IPS-18a (cell line): ENCODE data around the gene SLC8A2.

Experiments
- H3K27ac ChIP-seq: one replicate; pipeline ENCODE4 v1.5.1; 2013; ENCODE audit warnings: low read length
- H3K27me3 ChIP-seq: one replicate; pipeline ENCODE4 v1.6.1; 2013; ENCODE audit warnings: mild to moderate bottlenecking, low read length; ENCODE audit not compliant: control insufficient read depth, insufficient read depth
- H3K36me3 ChIP-seq: one replicate; pipeline ENCODE4 v1.6.1; 2013; ENCODE audit warnings: low read depth, low read length; ENCODE audit not compliant: control insufficient read depth
- H3K4me1 ChIP-seq: one replicate; pipeline ENCODE4 v1.6.1; 2013; ENCODE audit warnings: low read depth, low read length; ENCODE audit not compliant: control insufficient read depth
- H3K4me3 ChIP-seq: one replicate; pipeline ENCODE4 v1.5.1; 2013; ENCODE audit warnings: low read length
- H3K9ac ChIP-seq: one replicate; pipeline ENCODE4 v1.6.1; 2013; ENCODE audit warnings: mild to moderate bottlenecking, low read length, moderate library complexity
- H3K9me3 ChIP-seq: one replicate; pipeline ENCODE4 v1.6.1; 2013; ENCODE audit warnings: low read depth, low read length; ENCODE audit not compliant: control insufficient read depth

Gene SLC8A2

DNA sequence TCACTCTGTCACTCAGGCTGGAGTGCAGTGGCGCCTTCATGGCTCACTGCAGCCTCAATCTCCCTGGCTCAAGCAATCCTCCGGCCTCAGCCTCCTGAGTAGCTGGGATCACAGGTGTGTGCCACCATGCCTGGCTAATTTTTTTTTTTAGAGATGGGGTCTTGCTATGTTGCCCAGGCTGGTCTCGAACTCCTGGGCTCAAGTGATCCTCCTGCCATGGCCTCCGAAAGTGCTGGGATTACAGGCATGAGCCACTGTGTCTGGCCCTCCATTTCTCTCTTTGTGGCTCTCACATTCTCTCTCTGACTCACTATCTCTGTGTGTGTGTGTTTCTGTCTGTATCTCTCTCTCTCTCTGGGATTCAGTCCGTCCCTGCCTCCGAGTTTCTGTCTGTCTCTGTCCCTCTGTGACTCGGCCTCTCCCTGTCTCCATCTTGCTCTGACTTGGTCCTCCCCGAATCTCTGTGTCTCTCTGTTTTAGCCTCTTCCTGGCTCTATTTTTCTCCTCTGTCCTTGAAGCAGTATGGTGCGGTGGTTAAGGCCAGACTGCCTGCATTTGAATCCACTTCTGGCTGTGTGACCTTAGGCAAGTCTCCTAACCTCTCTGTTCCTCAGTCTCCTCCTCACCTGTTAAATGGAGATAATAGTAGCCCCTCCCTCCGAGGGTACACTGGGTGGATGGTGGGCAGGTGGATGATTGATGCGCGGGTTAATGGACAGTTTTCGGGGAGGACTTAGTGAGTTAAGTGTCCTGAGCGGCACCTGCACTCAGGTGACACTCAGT is 63.3 kb downstream of the SLC8A2 start:
- no peak overlapping the region for H3K9ac ChIP-seq

DNA sequence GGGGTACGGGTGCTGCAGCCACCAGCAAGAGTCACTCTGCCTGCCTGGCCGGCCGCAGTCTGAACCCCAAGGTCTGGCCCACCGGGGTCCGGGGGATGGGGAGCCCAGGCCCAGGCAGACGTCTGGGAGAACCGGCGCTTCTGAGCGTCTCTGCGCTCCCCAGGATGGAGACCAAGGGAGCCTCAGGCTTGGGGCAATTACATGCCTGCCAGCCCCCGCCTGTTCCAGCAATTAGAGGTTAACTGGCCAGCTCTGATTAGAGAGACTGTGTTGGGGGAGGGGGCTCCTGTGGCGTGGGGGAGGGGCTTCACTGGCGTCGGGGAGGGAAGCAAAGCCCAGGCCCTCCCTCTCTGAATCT is 64.3 kb downstream of the SLC8A2 start:
- no peak overlapping the region for H3K9ac ChIP-seq
- no peaks in the 10 kb centered on the region for H3K9me3 ChIP-seq
- H3K36me3 ChIP-seq = no peaks in the 10 kb centered on the region
- no peaks in the 10 kb centered on the region for H3K27me3 ChIP-seq
- H3K27ac ChIP-seq = no peak overlapping the region
- no peaks in the 10 kb centered on the region for H3K4me1 ChIP-seq
- peak overlapping the region; percentile 69 for H3K4me3 ChIP-seq

More for the DNA sequence above, 63.3 kb downstream of the SLC8A2 start:
- no peaks in the 10 kb centered on the region for H3K9me3 ChIP-seq
- H3K4me1 ChIP-seq = no peaks in the 10 kb centered on the region
- no peaks in the 10 kb centered on the region for H3K36me3 ChIP-seq
- H3K4me3 ChIP-seq = no peak overlapping the region
- H3K27me3 ChIP-seq = no peaks in the 10 kb centered on the region
- no peak overlapping the region for H3K27ac ChIP-seq

DNA sequence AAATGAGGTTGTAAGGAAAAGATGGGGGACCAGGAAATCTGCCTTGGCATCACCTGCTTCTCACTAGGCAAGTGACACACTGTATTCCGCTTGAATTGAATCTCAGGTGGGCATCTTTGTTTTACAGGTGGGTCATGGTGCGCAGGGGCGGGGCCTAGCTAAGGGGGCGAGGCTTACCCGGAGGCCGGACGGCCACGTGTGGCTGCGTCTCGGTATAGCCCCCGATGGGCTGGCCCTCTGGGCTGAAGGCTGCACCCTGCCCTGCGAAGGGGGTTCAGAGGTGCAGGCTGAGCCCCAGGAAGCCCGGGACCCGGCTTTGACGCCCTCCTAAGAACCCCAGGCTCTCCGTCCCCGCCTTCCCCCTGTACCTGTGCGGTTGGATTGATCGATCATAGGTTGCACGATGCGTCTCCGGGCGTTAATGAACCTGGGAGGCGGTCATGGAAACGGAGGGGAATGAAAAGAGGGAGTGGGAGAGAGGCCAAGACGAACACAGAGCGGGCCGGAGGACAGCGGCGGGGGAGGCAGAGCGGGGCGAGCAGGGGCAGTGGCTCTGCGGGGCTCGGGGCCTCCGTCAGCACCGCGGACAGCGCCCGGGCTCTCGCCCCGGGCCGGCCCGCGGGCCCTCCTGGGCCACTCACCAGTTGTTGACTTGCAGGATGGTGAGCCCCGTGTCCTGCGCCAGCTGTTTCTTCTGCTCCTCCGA is 64.8 kb downstream of the SLC8A2 start:
- H3K27me3 ChIP-seq = no peaks in the 10 kb centered on the region
- no peaks in the 10 kb centered on the region for H3K36me3 ChIP-seq
- no peaks in the 10 kb centered on the region for H3K4me1 ChIP-seq
- H3K27ac ChIP-seq = no peak overlapping the region
- H3K9ac ChIP-seq = peak overlapping the region; percentile 25
- no peaks in the 10 kb centered on the region for H3K9me3 ChIP-seq
- peak overlapping the region; percentile 69 for H3K4me3 ChIP-seq

GRCh38 chr19:47405854-47406417 is 65.8 kb downstream of the SLC8A2 start:
- Histone ChIP-seq H3K9ac (no peak overlapping the region), H3K4me3 (no peak overlapping the region), H3K27ac (no peak overlapping the region), H3K9me3 (no peaks in the 10 kb centered on the region), H3K4me1 (no peaks in the 10 kb centered on the region), H3K27me3 (no peaks in the 10 kb centered on the region), H3K36me3 (no peaks in the 10 kb centered on the region)

GRCh38 chr19:47405197-47405550 is 66.5 kb downstream of the SLC8A2 start:
- H3K27me3 ChIP-seq = no peaks in the 10 kb centered on the region
- no peak overlapping the region for H3K4me3 ChIP-seq
- no peak overlapping the region for H3K27ac ChIP-seq
- no peaks in the 10 kb centered on the region for H3K4me1 ChIP-seq
- H3K36me3 ChIP-seq = no peaks in the 10 kb centered on the region
- H3K9me3 ChIP-seq = no peaks in the 10 kb centered on the region
- H3K9ac ChIP-seq = no peak overlapping the region

GRCh38 chr19:47404334-47405196 is 67.1 kb downstream of the SLC8A2 start:
- Histone ChIP-seq H3K36me3 (no peaks in the 10 kb centered on the region), H3K4me3 (no peak overlapping the region), H3K9ac (no peak overlapping the region), H3K27me3 (no peaks in the 10 kb centered on the region), H3K4me1 (no peaks in the 10 kb centered on the region), H3K9me3 (no peaks in the 10 kb centered on the region), H3K27ac (no peak overlapping the region)

GRCh38 chr19:47402504-47402903 is 69.2 kb downstream of the SLC8A2 start:
- H3K4me3 ChIP-seq = no peak overlapping the region
- no peaks in the 10 kb centered on the region for H3K9me3 ChIP-seq
- no peaks in the 10 kb centered on the region for H3K27me3 ChIP-seq
- H3K36me3 ChIP-seq = no peaks in the 10 kb centered on the region
- H3K4me1 ChIP-seq = peaks cover 10% of the 10 kb centered on the region
- H3K27ac ChIP-seq = no peak overlapping the region
- no peak overlapping the region for H3K9ac ChIP-seq

GRCh38 chr19:47398707-47399597 is 72.7 kb downstream of the SLC8A2 start:
- H3K9me3 ChIP-seq = no peaks in the 10 kb centered on the region
- peak overlapping the region; percentile 5 for H3K4me3 ChIP-seq
- no peaks in the 10 kb centered on the region for H3K36me3 ChIP-seq
- H3K27ac ChIP-seq = no peak overlapping the region
- no peaks in the 10 kb centered on the region for H3K27me3 ChIP-seq
- H3K9ac ChIP-seq = peak overlapping the region; percentile 42
- peaks cover 10% of the 10 kb centered on the region for H3K4me1 ChIP-seq

- H3K9me3 ChIP-seq = no peaks in the 10 kb centered on the region
- H3K27ac ChIP-seq = peak overlapping the region; percentile 42
- no peaks in the 10 kb centered on the region for H3K27me3 ChIP-seq
- H3K36me3 ChIP-seq = no peaks in the 10 kb centered on the region
- H3K4me3 ChIP-seq = no peak overlapping the region
- peaks cover 15% of the 10 kb centered on the region for H3K4me1 ChIP-seq
- no peak overlapping the region for H3K9ac ChIP-seq
These were observed 80.0 kb downstream of the SLC8A2 start for GRCh38 chr19:47391510-47392223.
